ENCODE data around the gene NTN5.

DNA sequence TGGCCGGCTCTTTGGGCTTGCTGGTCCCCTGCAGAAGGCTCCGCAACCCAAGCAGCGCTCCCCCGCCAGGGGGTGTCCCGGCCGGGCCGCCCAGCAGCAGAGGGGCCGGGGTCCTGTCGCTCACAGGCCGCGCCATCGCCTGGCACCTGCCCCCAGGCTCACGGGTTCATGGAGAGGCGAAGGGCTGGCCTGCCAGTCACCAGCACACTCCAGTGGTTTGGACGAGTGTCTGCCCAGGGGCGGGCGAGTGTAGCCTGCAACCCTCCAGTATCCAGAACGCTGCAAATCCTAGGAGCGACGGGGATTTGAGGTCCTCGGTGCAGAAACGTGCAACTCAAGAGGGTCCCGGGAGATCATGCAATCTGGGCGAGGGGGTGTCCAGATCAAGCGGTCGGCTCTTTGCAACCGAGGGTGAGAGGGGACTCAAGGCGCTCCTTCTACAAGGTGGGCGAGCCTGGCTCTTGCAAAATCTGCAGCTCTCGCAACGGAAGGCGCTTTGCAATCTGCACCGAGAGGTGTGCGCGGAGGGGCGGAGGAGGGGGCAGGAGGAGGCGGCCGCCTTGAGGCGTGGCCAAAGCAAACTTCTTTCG is 35.9 kb downstream of the NTN5 start, which contains the start of gene DBP:
- TF ChIP-seq POLR2AphosphoS5 (IDR thresholded peaks at IDR 0.05; ENCODE audit: low read depth, low read length) (no peak; the same call in 1 of the 2 replicates), TAF1 (IDR thresholded peaks at IDR 0.05; ENCODE audit: borderline replicate concordance, insufficient read depth, low read length) (no peak), SIN3A (IDR thresholded peaks at IDR 0.05; ENCODE audit: borderline replicate concordance, insufficient read depth, low read length) (no peak)
- TF ChIP-seq, protein P1, sequence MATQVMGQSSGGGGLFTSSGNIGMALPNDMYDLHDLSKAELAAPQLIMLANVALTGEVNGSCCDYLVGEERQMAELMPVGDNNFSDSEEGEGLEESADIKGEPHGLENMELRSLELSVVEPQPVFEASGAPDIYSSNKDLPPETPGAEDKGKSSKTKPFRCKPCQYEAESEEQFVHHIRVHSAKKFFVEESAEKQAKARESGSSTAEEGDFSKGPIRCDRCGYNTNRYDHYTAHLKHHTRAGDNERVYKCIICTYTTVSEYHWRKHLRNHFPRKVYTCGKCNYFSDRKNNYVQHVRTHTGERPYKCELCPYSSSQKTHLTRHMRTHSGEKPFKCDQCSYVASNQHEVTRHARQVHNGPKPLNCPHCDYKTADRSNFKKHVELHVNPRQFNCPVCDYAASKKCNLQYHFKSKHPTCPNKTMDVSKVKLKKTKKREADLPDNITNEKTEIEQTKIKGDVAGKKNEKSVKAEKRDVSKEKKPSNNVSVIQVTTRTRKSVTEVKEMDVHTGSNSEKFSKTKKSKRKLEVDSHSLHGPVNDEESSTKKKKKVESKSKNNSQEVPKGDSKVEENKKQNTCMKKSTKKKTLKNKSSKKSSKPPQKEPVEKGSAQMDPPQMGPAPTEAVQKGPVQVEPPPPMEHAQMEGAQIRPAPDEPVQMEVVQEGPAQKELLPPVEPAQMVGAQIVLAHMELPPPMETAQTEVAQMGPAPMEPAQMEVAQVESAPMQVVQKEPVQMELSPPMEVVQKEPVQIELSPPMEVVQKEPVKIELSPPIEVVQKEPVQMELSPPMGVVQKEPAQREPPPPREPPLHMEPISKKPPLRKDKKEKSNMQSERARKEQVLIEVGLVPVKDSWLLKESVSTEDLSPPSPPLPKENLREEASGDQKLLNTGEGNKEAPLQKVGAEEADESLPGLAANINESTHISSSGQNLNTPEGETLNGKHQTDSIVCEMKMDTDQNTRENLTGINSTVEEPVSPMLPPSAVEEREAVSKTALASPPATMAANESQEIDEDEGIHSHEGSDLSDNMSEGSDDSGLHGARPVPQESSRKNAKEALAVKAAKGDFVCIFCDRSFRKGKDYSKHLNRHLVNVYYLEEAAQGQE (IDR thresholded peaks at IDR 0.05; ENCODE audit: insufficient read depth in 1 of 2, low read depth in 2 of 2, low read length in 2 of 2) = no peak
